SK-MEL-5 (cell line): ENCODE measurements around the gene SLC35F1. TPM values are rescaled to one million over a fixed set of nuclear protein-coding genes. Genes with fewer than 3 reads are reported as not detected.

Experiments used
- DNase-seq: peaks from one replicate; pipeline ENCODE4 v3.0.0-alpha.2; 2016; ENCODE audit warnings: low read depth, low spot score
- in situ Hi-C: cut with HindIII; loops from 2 replicates; pipeline ENCODE4 v1.10.0; 2016; ENCODE audit warnings: low sequenced_read_pairs, high pct_unique_total_duplicates, low pct_unique_long_range_greater_than_20kb
- total RNA-seq: library from RNA; depleted of rRNA; stranded (reverse); fragments of >200 nt; shearing (Covaris generic); gene quantifications from 2 replicates; pipeline ENCODE4 v1.2.3, GENCODE V29; 2014; rRNA removed

SLC35F1 gene
- total RNA-seq, 1 experiment from 2014 or later: 2.5 TPM

GRCh38 chr6:118333772-118334171 lies 426.7 kb downstream of the SLC35F1 start:
- no peak for DNase-seq
- in situ Hi-C loops: no loop called here

- no peak for DNase-seq
- in situ Hi-C loops: no loop called here
Measured at GRCh38 chr6:118334634-118335033, 427.6 kb downstream of the SLC35F1 start.

DNA sequence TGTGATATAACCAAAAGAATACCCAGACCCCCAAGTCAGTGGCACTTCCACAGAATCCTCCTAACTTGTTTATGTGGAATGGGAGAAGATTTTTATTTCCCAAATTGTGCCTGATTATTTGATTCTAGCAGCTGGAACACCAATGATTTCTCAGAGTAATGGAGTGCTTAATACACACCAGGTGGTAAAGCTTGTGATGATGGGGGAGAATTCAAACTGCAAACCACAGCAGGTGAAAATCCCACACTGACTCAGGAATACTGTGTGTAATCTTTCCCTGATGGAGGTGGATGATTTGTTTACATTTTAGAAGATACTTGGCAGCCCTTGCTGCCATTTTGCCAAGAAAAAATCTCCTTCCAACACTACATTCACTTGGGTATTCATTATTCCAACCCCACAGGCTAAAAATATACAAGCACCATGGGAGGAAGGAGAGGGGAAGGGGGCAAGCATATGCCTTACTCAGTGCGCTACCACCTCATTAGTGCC lies 428.3 kb downstream of the SLC35F1 start:
- DNase-seq: no peak
- in situ Hi-C loops: no loop called here

- in situ Hi-C loops: no loop called here
Measured at GRCh38 chr6:118344014-118344670, 437.1 kb downstream of the SLC35F1 start.

GRCh38 chr6:118350881-118351430 lies 443.9 kb downstream of the SLC35F1 start:
- DNase-seq: peak; percentile 44
- in situ Hi-C loops: no loop called here

More at GRCh38 chr6:118344014-118344670, 437.1 kb downstream of the SLC35F1 start:
- DNase-seq: no peak

- in situ Hi-C loops: no loop called here
- DNase-seq: no peak
Measured at GRCh38 chr6:118353564-118353963, 446.5 kb downstream of the SLC35F1 start.

GRCh38 chr6:118354641-118355040 lies 447.6 kb downstream of the SLC35F1 start:
- DNase-seq: no peak
- in situ Hi-C loops: no loop called here

GRCh38 chr6:118356054-118356453 lies 449.0 kb downstream of the SLC35F1 start:
- in situ Hi-C loops: no loop called here
- DNase-seq: no peak

DNA sequence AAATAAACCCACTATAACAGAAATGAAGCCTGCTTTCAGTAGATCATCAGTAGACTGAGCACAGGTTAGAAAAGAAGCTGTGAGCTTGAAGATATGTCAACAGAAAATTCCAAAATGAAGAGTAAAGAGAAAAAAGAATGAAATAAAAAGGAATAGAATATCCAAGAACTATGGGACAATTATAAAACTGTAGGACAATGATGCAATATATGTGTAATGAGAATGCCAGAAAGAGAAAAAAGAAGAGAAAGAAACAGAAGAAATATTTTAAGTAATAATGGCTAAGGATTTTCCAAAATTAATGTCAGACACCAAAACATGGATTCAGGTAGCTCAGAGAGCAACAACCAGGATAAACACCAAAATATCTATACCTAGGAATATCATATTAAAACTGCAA lies 449.6 kb downstream of the SLC35F1 start:
- DNase-seq: no peak
- in situ Hi-C loops: no loop called here

Other genes with a start within 250 kb of the SLC35F1 start
- gene NUS1, start 231.8 kb upstream of the SLC35F1 start, total RNA-seq: 11.9 and 14.9 TPM in 2 replicates